Hindlimb muscle (tissue), 1 donor: ENCODE data around the gene ZNF660. TPM values are rescaled to one million over a fixed set of nuclear protein-coding genes. Genes with fewer than 3 reads are reported as not detected.
"Not testable (repeated sequence)": the region's sequence is repeated elsewhere in the genome, so short reads cannot be mapped to it uniquely, and the experiment has no call there.

Experiments used
- DNase-seq: peaks from one replicate; pipeline ENCODE4 v3.0.0-alpha.2; 2013
- polyA plus RNA-seq: library from polyadenylated mRNA; unstranded; fragments of 120-200 nt; gene quantifications from one replicate; pipeline ENCODE4 v1.2.1, GENCODE V29; 2013; ENCODE audit not compliant: insufficient read length

The ZNF660 gene
- polyA plus RNA-seq = 5.7 TPM

DNA sequence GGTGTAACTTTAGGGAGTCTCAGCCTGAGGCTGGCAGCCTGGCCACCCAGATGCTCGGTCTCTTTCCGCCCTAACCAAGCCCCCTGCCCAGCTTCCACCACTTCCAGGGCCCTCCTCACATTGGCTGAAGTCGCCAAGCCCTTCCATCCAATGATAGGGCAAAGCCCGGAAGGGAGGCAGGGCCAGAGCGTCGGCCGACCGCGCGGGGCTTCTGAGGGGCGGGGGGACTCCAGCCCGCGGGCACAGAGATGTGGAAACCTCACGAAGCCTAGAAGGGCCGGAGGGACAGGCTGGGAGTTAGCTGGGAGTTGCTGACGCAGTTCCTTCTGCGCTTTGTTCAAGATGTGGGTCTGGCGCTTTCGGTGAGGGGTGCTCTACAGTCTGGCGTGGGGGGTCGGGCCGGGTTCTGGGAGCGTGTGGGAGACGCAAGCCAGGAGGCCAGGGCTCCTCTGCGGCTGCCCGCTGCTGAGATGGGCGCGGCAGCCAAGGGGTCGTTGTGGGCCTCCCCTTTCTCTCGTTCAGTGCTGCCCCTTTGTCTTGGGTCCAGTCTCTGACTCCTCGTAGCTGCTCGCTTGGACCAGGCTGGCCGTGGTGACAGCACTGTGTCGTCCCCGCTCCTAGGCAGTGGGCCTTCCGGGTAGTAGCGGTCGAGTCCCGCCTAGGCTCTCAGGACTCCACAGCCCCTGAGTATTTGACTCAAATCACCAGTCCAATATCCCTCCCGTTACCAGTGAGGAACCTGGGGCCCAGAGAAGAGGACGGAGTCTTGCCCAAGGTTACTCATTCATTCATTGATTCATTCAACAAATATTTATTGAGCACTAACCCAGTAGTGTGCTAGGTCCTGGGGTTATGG, at the start of gene ZNF660:
Gene ZNF660 (plus strand): TSS at position 319 of the 856 bp plus-strand sequence. CDS start 9,230 bp downstream, outside the sequence.
- peak; percentile 84 for DNase-seq

GRCh38 chr3:44535364-44535763, 49.4 kb upstream of the ZNF660 start:
- no peak for DNase-seq

DNA sequence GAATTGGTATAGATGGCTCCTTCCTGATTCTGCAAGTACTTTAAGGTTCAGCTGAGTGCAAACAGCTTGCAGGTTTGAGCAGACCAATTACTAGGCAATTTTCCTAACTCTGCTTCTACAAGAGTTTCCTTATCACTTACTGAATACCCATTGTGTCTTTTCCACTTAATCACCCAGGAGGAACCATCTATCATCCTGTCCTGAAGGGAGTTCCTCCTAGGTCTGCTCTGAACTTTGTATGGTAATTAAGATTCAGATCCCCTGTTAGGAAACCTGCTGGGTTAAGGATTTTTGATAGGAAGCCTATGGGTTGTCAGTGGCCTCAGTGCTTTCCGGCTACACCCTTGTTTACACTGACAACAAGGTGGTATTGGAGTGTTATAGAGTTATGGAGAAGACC, 40.0 kb upstream of the ZNF660 start:
- DNase-seq = not testable (repeated sequence)

DNA sequence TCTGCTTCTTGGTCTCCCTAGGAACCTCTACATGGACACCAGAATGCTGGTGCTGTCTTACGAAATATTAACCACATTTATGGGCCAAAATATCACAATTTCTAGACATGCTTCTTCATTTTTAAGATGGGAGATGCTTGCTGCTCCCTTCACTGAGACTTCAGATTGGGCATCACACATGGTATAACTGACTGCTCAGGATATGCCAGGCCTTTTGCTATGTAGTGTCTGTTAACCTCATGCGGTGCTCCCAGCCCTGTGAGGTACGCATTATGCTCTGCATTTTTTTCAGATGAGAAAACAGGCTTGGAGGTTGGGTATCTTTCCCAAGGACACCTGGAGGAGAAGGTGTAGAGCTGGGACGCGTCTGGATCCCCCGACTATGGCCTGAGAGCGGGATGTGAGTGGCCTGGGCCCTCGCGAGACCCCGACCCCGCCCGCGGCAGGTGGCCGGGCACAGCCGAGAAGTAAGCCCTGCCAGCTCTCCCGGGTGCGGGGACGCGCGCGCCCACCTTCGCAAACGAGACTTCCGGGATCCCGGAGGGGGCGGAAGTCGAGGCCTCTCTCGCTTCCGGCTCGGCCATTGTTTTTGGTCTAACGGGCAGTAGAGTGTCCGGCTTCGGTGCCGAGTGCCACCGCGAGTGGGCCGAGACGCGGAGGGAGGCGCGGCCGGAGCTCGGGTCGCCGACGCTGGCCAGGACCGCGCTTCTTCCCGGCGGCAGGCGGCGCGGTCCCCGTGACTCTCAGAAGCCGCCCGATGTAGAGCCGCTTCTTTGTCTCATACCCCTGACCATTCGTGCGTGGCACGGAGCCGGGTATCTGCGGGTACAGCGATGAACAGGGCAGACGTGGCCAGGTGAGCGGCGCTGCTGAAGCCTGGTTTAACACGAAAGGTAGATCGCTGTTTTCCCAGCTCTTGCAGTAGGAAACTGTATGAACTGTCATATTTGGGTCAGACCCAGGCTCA, 29.9 kb upstream of the ZNF660 start, which contains the start of gene ZKSCAN7:
Gene ZKSCAN7 (plus strand): TSS at position 568 of the 967 bp plus-strand sequence. CDS start 1,855 bp downstream, outside the sequence.
- DNase-seq = peak; percentile 66

DNA sequence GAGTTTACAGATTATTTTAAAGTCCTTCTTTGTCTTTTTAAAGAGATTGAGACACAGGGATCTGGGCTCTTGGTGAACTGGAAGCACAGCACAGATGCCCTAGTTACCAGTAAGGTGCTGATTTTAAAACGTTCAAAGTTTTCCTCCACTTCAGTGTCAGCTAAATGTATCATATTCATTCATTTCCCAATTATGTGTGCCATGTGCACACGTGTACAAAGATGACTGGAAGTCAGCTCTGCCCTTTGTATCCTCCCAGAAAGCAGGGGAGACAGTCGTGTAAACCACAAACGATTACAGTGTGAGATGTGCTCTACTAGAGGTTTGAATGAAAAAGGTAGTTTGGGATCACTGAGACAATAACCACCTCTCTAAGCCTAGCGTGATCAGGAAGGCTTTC, 29.0 kb upstream of the ZNF660 start:
- DNase-seq = peak; percentile 2

DNA sequence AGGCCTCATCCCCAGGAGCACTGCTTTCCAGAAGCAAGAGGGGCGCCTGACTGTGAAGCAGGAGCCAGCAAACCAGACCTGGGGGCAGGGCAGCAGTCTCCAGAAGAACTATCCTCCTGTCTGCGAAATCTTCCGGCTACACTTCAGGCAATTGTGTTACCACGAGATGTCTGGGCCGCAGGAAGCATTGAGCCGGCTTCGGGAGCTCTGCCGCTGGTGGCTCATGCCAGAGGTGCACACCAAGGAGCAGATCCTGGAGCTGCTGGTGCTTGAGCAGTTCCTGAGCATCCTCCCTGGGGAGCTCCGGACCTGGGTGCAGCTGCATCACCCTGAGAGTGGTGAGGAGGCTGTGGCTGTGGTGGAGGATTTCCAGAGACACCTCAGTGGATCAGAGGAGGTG, 27.7 kb upstream of the ZNF660 start:
- DNase-seq = no peak

DNA sequence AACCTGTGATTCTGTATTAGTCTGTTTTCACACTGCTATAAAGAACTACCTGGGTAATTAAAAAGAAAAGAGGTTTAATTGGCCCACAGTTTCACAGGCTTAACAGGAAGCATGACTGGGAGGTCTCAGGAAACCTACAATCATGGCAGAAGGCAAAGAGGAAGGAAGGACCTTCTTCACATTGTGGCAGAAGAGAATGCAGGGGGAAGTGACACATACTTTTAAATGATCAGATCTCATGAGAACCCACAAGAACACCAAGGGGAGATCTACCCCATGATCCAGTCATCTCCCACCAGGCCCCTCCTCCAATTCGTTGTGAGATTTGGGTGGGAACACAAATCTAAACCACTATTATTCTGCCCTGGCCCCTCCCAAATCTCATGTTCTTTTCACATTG, 23.7 kb upstream of the ZNF660 start:
- no peak for DNase-seq

- DNase-seq = no peak
Measured at GRCh38 chr3:44562147-44562546, 22.6 kb upstream of the ZNF660 start.

GRCh38 chr3:44568561-44568960, 16.2 kb upstream of the ZNF660 start:
- DNase-seq = no peak

- DNase-seq = no peak
Measured at GRCh38 chr3:44571024-44571423, 13.7 kb upstream of the ZNF660 start.

- DNase-seq = peak; percentile 29
Measured at GRCh38 chr3:44576613-44577012, 8.2 kb upstream of the ZNF660 start.

- DNase-seq = not testable (repeated sequence)
Measured at GRCh38 chr3:44577354-44577952, 7.3 kb upstream of the ZNF660 start.

DNA sequence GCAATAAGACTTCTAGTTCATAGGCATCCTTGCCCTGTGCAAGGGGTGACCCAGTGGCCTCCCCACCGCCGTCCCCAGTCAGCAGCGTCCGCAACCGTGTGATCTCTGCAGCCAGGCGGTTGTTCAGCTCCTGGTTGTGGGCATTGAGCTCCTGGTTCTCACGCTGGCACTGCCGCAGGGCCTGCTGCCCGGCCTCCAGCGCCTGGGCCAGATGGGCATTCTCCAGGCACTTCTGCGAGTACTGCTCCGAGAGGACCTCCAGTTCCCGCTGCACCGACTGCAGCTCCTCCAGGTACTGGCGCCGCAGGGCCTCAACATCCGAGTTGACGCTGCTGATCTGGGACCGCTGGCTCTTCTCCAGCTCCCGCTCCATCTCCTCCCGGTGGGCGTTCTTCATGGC, 6.4 kb upstream of the ZNF660 start:
- not testable (repeated sequence) for DNase-seq

GRCh38 chr3:44578924-44579515, 5.7 kb upstream of the ZNF660 start:
- DNase-seq = not testable (repeated sequence)

DNA sequence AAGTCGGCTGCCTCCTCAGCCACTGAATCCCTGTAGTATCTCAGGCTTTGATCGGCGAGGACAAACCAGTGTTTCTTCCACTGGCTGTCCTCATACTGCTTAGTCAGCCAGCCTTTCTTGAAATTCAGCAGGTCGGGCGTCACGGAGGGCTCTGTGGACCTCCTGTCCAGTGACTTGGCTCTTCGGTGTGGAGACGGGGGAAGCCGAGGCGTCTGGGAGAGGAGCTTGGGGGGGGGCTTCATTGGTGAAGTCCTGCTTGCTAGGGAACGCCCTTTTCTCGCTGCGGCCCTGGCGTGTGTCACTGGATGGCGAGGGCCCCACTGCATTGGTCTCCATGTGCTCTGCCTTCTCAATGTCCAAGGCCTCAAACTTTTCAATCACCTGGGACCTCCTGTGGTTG, 5.0 kb upstream of the ZNF660 start:
- DNase-seq = not testable (repeated sequence)

- not testable (repeated sequence) for DNase-seq
Measured at GRCh38 chr3:44580971-44581370, 3.8 kb upstream of the ZNF660 start.

DNA sequence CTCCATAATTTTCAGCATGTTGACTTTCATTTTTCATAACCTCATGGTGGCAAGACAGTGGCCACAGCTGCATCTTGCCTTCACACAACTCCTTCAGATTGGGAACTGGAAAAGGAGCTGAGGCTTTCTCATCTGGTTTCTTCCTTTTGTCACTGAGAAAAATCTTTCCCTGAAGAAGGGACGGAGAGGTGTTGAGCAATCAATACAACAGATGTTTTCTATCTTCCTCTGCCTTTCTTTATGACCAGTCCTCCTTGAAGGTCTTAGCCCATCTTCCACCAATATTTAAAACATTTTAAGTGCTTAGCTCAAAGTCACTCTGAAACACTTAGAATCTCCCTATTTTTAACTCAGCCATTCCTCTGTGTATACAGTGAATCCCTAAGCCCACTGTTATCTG, 11.9 kb downstream of the ZNF660 start:
- no peak for DNase-seq

- DNase-seq = no peak
Measured at GRCh38 chr3:44601749-44602148, 17.0 kb downstream of the ZNF660 start.

DNA sequence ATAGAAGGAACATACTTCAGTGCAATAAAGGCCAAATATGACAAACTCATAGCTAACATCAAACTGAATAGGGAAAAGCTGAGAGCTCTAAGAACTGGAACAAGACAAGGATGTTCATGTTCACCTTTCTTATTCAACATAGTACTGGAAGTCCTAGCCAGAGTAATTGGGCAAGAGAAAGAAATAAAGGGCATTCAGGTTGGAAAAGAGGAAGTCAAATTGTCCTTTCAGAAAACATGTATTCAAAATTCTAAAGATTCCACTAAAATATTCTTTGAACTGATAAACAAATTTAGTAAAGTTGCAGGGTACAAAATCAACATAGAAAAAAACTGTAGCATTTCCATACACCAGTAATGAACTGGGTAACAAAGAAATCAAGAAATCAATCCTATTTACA, 27.9 kb downstream of the ZNF660 start:
- no peak for DNase-seq

GRCh38 chr3:44624749-44625480, 40.2 kb downstream of the ZNF660 start, which contains the start of gene ZNF197:
Gene ZNF197, plus strand, starts transcription at chr3:44625036. Its CDS starts 4,119 bp downstream, at chr3:44629155.
- DNase-seq = peak; percentile 88

- no peak for DNase-seq
Measured at GRCh38 chr3:44628716-44629115, 44.0 kb downstream of the ZNF660 start.
